HepG2 (cell line): ENCODE data around the gene ILKAP. TPM values are rescaled to one million over a fixed set of nuclear protein-coding genes. Genes with fewer than 3 reads are reported as not detected.

Source experiments
- AGO2 ChIP-seq: fragments of 200-400 bp; formaldehyde crosslinking; optimal IDR thresholded peaks from 2 replicates; pipeline ENCODE3; 2017; ENCODE audit warnings: mild to moderate bottlenecking, low read depth, low read length, moderate library complexity
- E2F5 ChIP-seq: sonication (generic); formaldehyde crosslinking; conservative IDR thresholded peaks from 2 replicates; pipeline ENCODE4 v1.4.0; 2020; ENCODE audit warnings: missing genetic modification reagents
- MXD4 ChIP-seq: IDR thresholded peaks from 2 replicates; pipeline ENCODE4 v1.6.1; 2016; ENCODE audit warnings: mild to moderate bottlenecking, missing biosample characterization, missing genetic modification reagents
- MZF1 ChIP-seq: sonication (generic); formaldehyde crosslinking; IDR thresholded peaks from 2 replicates; pipeline ENCODE4 v1.8.1; 2023; ENCODE audit warnings: mild to moderate bottlenecking, missing genetic modification reagents, borderline replicate concordance
- NR1H2 ChIP-seq: sonication (generic); formaldehyde crosslinking; IDR thresholded peaks from 2 replicates; pipeline ENCODE4 v1.8.1; 2022; ENCODE audit warnings: low read depth, missing genetic modification reagents, borderline replicate concordance
- NR2F2 ChIP-seq: IDR thresholded peaks from 2 replicates; pipeline ENCODE4 v1.6.1; 2012; ENCODE audit warnings: low read depth, inconsistent platforms, borderline replicate concordance
- PITX1 ChIP-seq: sonication (generic); formaldehyde crosslinking; IDR thresholded peaks from 2 replicates; pipeline ENCODE4 v1.5.1; 2020; ENCODE audit warnings: mild to moderate bottlenecking, missing genetic modification reagents
- RERE ChIP-seq: IDR thresholded peaks from 2 replicates; pipeline ENCODE4 v1.6.1; 2016; ENCODE audit warnings: low read depth, missing genetic modification reagents, missing compliant biosample characterization
- SP140L ChIP-seq: sonication (generic); formaldehyde crosslinking; IDR thresholded peaks from 2 replicates; pipeline ENCODE4 v1.4.0; 2020; ENCODE audit warnings: missing genetic modification reagents, borderline replicate concordance
- ZBTB43 ChIP-seq: sonication (generic); formaldehyde crosslinking; conservative IDR thresholded peaks from 2 replicates; pipeline ENCODE4 v1.4.0; 2020; ENCODE audit warnings: missing genetic modification reagents
- ZFP41 ChIP-seq: sonication (generic); formaldehyde crosslinking; IDR thresholded peaks from 2 replicates; pipeline ENCODE4 v1.4.0; 2020; ENCODE audit warnings: mild to moderate bottlenecking, missing genetic modification reagents, borderline replicate concordance
- ZFP62 ChIP-seq: sonication (generic); formaldehyde crosslinking; IDR thresholded peaks from 2 replicates; pipeline ENCODE4 v1.4.0; 2020; ENCODE audit warnings: missing genetic modification reagents
- ZFP82 ChIP-seq: sonication (generic); formaldehyde crosslinking; IDR thresholded peaks from 2 replicates; pipeline ENCODE4 v1.5.1; 2020; ENCODE audit warnings: mild to moderate bottlenecking, missing genetic modification reagents, borderline replicate concordance
- ZMAT3 ChIP-seq: sonication (generic); formaldehyde crosslinking; conservative IDR thresholded peaks from 2 replicates; pipeline ENCODE4 v1.7.0; 2021; ENCODE audit warnings: missing genetic modification reagents
- ZNF230 ChIP-seq: sonication (generic); formaldehyde crosslinking; IDR thresholded peaks from 2 replicates; pipeline ENCODE4 v1.4.0; 2020; ENCODE audit warnings: mild to moderate bottlenecking, missing genetic modification reagents
- ZNF232 ChIP-seq: sonication (generic); formaldehyde crosslinking; IDR thresholded peaks from 2 replicates; pipeline ENCODE4 v1.4.0; 2020; ENCODE audit warnings: missing genetic modification reagents, borderline replicate concordance
- ZNF317 ChIP-seq: sonication (generic); formaldehyde crosslinking; IDR thresholded peaks from 2 replicates; pipeline ENCODE4 v1.5.0; 2020; ENCODE audit warnings: mild to moderate bottlenecking, missing genetic modification reagents
- ZNF607 ChIP-seq: sonication (generic); formaldehyde crosslinking; IDR thresholded peaks from 2 replicates; pipeline ENCODE4 v1.5.1; 2020; ENCODE audit warnings: missing genetic modification reagents, mild to moderate bottlenecking, borderline replicate concordance
- ZNF639 ChIP-seq: conservative IDR thresholded peaks from 2 replicates; pipeline ENCODE4 v1.6.1; 2018; ENCODE audit warnings: missing genetic modification reagents
- ZSCAN22 ChIP-seq: sonication (generic); formaldehyde crosslinking; IDR thresholded peaks from 2 replicates; pipeline ENCODE4 v1.4.0; 2020; ENCODE audit warnings: mild to moderate bottlenecking, missing genetic modification reagents
- polyA plus RNA-seq, 8 experiments: library from polyadenylated mRNA; depleted of rRNA in 3 of 8; stranded (reverse) in 7 of 8; unstranded in 1 of 8; fragments of >200 nt; fragmentation: Illumina TruSeq in 4 of 8; extraction: Trizol in 4 of 8; gene quantifications; 2 replicates each; pipeline versions ENCODE4 v1.2.1 to v1.2.3, GENCODE V29; 2011 to 2016; ENCODE audit warnings: low read depth in 4 of 8, missing spikeins in 1 of 8, mixed read lengths in 1 of 8; ENCODE audit not compliant: insufficient read depth in 1 of 8
- total RNA-seq, 5 experiments: library from RNA; depleted of rRNA; stranded (reverse); fragments of >200 nt; fragmentation: Illumina TruSeq; extraction: Trizol; gene quantifications; 2 replicates each; pipeline ENCODE4 v1.2.3, GENCODE V29; 2016; ENCODE audit warnings: low read depth in 1 of 5

ILKAP gene
- total and polyA plus RNA-seq, 2 of the 13 experiments (the other 11 are each of a cell fraction or from before 2014, with no cell fraction given) = 29.6 to 33.1 TPM

- peak; percentile 56; the same call in 1 of the 2 replicates for TF ChIP-seq PITX1 (CRISPR knock-in tag)
- 0 out of 2 replicates have a peak, but pooled peaks have one; percentile 50 for TF ChIP-seq MXD4 (CRISPR knock-in tag)
- peak; percentile 35 for TF ChIP-seq AGO2
- no peak for TF ChIP-seq NR2F2
- TF ChIP-seq ZNF607 (CRISPR knock-in tag) = 0 out of 2 replicates have a peak, but pooled peaks have one; percentile 46
- 0 out of 2 replicates have a peak, but pooled peaks have one; percentile 35 for TF ChIP-seq ZNF317 (CRISPR knock-in tag)
- TF ChIP-seq SP140L (CRISPR knock-in tag) = no peak
- no peak for TF ChIP-seq RERE
- TF ChIP-seq ZMAT3 = no peak
- peak; percentile 73 for TF ChIP-seq E2F5 (CRISPR knock-in tag)
- peak; percentile 73; the same call in 1 of the 2 replicates for TF ChIP-seq ZFP82 (CRISPR knock-in tag)
- peak; percentile 79 for TF ChIP-seq ZNF639 (CRISPR knock-in tag)
- TF ChIP-seq ZNF232 (CRISPR knock-in tag) = no peak
- TF ChIP-seq MZF1 (CRISPR knock-in tag) = no peak
- no peak for TF ChIP-seq NR1H2 (CRISPR knock-in tag)
- TF ChIP-seq ZFP62 (CRISPR knock-in tag) = no peak
- TF ChIP-seq ZSCAN22 (CRISPR knock-in tag) = no peak
- TF ChIP-seq ZFP41 (CRISPR knock-in tag) = peak; percentile 70; the same call in 1 of the 2 replicates
- peak; percentile 28; the same call in 1 of the 2 replicates for TF ChIP-seq ZBTB43 (CRISPR knock-in tag)
- TF ChIP-seq ZNF230 = no peak
Measured at GRCh38 chr2:238203094-238203972, at the start of gene ILKAP (continued).
